ENCODE measurements around the gene PLEKHB2.
"Not testable (repeated sequence)": the region's sequence is repeated elsewhere in the genome, so short reads cannot be mapped to it uniquely, and the experiment has no call there.

Gene PLEKHB2

GRCh38 chr2:131145040-131145439 lies 39.9 kb downstream of the PLEKHB2 start:
- DNase-seq = no peak

- DNase-seq = no peak
Observed at GRCh38 chr2:131146231-131146630, 41.1 kb downstream of the PLEKHB2 start.

GRCh38 chr2:131146749-131147148 lies 41.6 kb downstream of the PLEKHB2 start:
- no peak for DNase-seq

- peak; percentile 89 for DNase-seq
Observed at GRCh38 chr2:131148426-131148825, 43.3 kb downstream of the PLEKHB2 start.

GRCh38 chr2:131150109-131150508 lies 45.0 kb downstream of the PLEKHB2 start:
- not testable (repeated sequence) for DNase-seq

GRCh38 chr2:131151398-131151797 lies 46.3 kb downstream of the PLEKHB2 start:
- DNase-seq = no peak

GRCh38 chr2:131152074-131152473 lies 46.9 kb downstream of the PLEKHB2 start:
- DNase-seq = no peak

- DNase-seq = no peak
Observed at GRCh38 chr2:131153529-131153928, 48.4 kb downstream of the PLEKHB2 start.

GRCh38 chr2:131154071-131154531 lies 49.0 kb downstream of the PLEKHB2 start:
- DNase-seq = peak; percentile 50

GRCh38 chr2:131154647-131155046 lies 49.5 kb downstream of the PLEKHB2 start:
- DNase-seq = no peak

GRCh38 chr2:131155208-131155855 lies 50.2 kb downstream of the PLEKHB2 start:
- no peak for DNase-seq

- DNase-seq = no peak
Observed at GRCh38 chr2:131156452-131157149, 51.5 kb downstream of the PLEKHB2 start.

- DNase-seq = not testable (repeated sequence)
Observed at GRCh38 chr2:131165562-131165961, 60.4 kb downstream of the PLEKHB2 start.

- no peak for DNase-seq
Observed at GRCh38 chr2:131168538-131168937, 63.4 kb downstream of the PLEKHB2 start.

GRCh38 chr2:131178050-131178449 lies 72.9 kb downstream of the PLEKHB2 start:
- DNase-seq = not testable (repeated sequence)

GRCh38 chr2:131178721-131179418 lies 73.7 kb downstream of the PLEKHB2 start:
- DNase-seq = peak; percentile 21

- DNase-seq = not testable (repeated sequence)
Observed at GRCh38 chr2:131181451-131181850, 76.3 kb downstream of the PLEKHB2 start.

GRCh38 chr2:131193421-131193820 lies 88.3 kb downstream of the PLEKHB2 start:
- not testable (repeated sequence) for DNase-seq

GRCh38 chr2:131196186-131196585 lies 91.0 kb downstream of the PLEKHB2 start:
- not testable (repeated sequence) for DNase-seq
